DMS114 treated with DMSO at 0.1 percent for 48 hours (cell line): ENCODE data around the gene ITFG2.
A peak's percentile ranks its signal among the peaks of the same experiment; 100 is the strongest.

ENCODE experiments used
- DNase-seq: peaks from one replicate; lab custom pipeline; 2025; ENCODE audit not compliant: unreplicated experiment; lab: John Stamatoyannopoulos, UW

The ITFG2 gene

DNA sequence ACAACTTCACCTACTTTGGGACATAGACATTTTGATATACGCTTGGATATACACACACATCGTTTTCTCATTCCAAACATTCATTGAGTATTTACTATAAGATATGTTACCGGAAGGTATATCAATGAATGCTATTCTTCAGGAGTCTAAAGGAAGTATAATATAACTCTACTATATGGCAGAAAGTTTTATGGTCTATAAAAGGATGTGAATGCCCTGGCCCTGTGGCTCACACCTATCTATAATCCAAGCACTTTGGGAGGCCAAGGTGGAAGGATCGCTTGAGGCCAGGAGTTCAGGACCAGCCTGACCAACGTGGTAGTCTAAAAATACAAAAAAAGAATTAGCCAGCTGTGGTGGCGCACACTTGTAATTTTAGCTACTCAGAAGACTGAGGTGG lies 16.8 kb downstream of the ITFG2 start:
- DNase-seq = no peak

GRCh38 chr12:2832550-2833127 lies 20.2 kb downstream of the ITFG2 start:
- DNase-seq = no peak

GRCh38 chr12:2833327-2833726 lies 20.9 kb downstream of the ITFG2 start:
- no peak for DNase-seq

DNA sequence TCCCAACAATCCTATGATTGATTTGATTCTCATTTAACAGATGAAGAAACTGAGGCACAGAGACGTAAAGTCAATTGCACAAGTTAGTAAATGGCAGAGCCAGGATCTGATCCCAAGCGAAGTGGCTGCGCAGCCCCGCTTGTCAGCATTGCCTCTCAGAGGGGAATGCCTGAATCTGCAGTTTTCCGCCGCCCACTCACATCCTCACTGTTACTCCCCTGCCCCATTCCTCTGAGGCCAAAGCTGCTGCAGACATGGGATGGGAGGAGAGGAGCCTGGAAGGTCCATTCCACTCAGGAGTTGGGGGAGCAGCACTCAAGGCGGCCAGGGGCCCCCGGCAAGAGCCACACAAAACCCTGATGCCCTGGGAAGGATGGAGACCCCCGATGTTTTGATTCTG lies 21.3 kb downstream of the ITFG2 start:
- no peak for DNase-seq

- no peak for DNase-seq
Measured at GRCh38 chr12:2834581-2835491, 22.4 kb downstream of the ITFG2 start, which contains the start of gene NRIP2. TSS of gene NRIP2 (minus strand) at chr12:2835035. CDS start at chr12:2834983, 52 bp downstream.

DNA sequence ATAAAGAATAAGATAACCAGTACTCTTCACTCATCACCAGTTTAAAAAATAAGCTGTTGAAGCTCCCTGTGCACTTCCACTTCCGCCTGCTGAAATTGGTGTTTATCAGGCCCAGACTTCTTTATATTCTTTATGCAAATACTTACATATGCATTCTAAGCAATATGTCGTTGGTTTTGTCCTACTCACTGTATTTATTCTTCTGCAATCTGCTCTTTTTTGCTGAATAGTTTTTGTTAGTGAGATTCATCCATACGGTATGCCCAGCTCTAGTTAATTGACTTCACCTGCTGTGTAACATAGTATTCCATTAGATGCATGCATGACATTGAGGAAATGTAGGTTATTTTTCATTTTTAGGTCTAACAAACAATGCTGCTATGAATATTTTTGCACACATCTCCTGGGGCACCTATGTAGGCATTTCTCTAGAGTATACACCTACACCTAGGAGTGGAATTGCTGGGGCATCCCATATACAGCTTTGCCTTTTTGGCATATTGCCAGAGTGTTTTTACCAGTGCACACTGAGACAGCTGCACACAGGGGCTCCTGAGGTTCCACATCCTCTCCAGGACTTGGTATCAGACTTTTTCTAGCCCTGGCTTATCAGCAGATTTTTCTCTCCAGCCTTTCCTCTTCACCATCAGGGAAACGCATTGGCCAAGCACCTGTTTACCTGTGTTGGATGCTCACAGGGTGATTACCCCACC lies 23.4 kb downstream of the ITFG2 start:
- DNase-seq = no peak

GRCh38 chr12:2836574-2836973 lies 24.1 kb downstream of the ITFG2 start:
- no peak for DNase-seq

- DNase-seq = no peak
Measured at GRCh38 chr12:2841056-2841650, 28.7 kb downstream of the ITFG2 start.

DNA sequence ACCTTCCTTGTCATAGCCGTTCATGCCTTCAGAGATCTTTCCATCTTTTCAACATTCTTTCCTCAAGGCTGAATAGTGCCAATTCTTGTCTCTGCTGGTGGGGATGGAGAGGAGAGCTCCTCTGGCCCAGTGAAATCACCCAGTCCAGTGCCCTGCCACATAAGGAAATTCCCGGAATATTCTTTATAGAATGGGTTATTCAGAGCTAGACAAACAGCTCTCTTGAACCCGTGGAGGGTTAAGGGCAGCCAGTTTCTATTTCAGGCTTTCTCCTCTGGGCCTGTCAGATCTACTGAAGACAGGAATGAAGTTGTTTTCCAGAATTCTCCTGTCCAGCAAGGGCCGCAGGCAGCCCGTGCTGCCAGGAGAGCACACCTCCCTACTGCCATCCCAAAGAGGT lies 30.5 kb downstream of the ITFG2 start:
- no peak for DNase-seq

- DNase-seq = no peak
Measured at GRCh38 chr12:2844786-2845185, 32.3 kb downstream of the ITFG2 start.

DNA sequence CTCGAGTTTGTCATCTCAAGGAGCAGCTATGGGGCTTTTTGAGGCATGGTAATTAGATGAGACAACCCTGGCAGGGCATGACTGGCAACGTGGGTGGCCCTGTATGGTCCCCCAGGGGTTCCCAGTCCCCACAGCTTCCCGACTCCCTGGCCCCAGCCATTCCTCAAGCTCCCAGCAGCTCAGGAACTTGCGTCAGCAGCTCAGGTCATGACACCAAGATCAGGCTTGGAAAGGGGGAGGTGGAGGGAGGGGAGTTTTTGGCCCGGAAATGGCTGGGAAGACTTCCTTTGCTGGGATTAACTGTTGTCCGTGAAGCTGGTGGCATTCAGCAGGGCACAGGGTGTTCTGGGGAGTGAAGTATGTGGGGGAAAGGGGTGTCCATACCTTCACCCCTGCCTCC lies 32.8 kb downstream of the ITFG2 start:
- no peak for DNase-seq

DNA sequence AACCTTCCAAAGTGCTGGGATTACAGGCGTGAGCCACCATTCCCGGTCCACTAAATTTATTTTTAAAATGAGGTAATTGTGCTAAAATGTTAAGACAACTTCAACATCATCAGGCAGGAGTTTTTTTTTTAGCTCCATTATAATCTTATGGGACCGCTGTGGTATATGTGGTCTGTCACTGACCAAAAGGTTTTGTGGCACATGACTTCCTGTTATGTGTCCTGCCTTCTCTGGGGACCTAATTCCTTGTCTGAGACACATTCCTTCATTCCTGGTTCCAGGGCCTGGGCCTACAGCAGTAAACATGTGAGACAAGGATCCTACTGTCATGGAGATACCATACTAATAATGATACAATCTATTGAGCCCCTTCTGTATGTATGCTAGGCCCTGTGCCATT lies 39.5 kb downstream of the ITFG2 start:
- DNase-seq = no peak

DNA sequence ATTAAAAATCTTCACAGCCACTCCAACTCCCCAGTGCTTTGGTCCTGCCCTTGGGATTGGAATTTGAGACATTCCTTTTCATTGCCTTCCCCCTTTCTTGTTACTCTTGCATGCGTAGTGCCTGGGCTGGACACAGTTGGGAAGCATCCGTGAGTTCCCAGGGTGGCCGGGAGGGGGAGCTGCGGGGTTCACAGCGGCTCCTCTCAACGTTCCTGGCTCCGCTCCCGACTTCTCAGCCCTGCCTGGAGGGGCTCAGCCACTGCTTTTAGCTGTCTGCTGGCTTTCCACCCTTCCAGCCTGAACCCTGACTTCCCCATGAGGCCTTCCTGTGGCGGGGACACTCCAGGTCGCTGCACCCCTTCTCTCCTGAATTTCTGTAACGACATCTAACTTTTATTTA lies 41.2 kb downstream of the ITFG2 start:
- peak; percentile 33 for DNase-seq

- no peak for DNase-seq
Measured at GRCh38 chr12:2854669-2855453, 42.4 kb downstream of the ITFG2 start.

DNA sequence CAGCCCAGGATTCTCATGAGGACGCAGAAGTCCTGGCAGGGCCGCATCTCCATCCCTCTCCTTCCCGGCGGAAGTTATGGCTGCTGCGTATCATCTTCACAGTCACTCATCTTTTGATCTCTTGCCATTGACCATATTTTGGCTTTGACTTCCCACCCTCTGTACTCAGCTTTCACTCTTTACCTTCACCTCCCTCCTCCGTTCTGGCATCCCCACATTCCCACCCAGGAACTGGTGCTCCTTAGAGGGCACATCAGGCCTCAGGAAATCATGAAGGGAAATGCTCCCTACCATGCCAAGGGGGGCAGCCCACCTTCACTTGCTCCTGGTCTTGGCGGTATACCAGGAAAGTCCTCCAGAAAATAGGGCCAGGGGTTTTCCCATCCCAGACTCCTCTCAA lies 43.1 kb downstream of the ITFG2 start:
- no peak for DNase-seq

- no peak for DNase-seq
Measured at GRCh38 chr12:2856051-2856450, 43.6 kb downstream of the ITFG2 start.

- no peak for DNase-seq
Measured at GRCh38 chr12:2857021-2857431, 44.6 kb downstream of the ITFG2 start, which contains the start of gene TEX52. TSS of gene TEX52 (minus strand) at chr12:2857039. CDS start at chr12:2857026, 13 bp downstream.

GRCh38 chr12:2857576-2857975 lies 45.1 kb downstream of the ITFG2 start:
- DNase-seq = no peak

GRCh38 chr12:2858334-2858733 lies 45.9 kb downstream of the ITFG2 start:
- no peak for DNase-seq

- no peak for DNase-seq
Measured at GRCh38 chr12:2858944-2859421, 46.5 kb downstream of the ITFG2 start.
